GM04503 (cell line): ENCODE data around the gene RAG2.

ENCODE experiments used
- DNase-seq: peaks from one replicate; pipeline ENCODE4 v3.0.0-alpha.2; 2012; ENCODE audit warnings: low read depth

Gene RAG2

DNA sequence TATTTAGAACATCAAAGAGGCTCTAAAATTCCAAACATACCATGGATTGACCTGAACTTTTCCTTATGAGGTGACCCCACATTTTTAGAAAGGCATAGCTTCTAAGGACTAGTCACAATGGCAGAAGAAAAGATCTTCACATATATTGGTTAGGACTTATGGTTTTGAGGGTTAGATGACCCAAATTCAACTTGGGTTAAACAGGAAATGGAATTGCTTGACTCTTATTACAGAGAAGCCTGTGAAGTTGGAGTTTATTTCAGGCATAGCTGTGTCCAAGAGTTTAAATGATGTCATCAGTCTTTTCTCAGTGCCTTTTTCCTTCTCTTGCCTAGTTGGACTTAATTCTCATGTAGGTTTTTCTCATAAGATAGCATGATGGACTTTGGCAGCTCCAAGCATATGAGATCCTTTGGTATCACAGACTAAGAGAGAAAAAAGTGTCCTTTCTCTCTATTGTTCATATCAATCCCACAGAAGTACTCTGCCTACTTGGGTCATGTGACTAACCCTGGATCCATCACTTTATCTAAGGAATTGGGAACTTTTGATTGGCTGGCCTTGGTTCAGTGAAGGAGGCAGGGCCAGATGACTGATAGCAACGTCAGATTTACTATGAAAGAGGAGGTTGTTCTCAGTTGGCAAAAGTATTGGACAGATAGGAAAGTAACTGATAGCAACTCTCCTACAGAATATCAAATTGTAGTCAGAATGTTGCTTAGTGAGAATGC is 47.5 kb downstream of the RAG2 start:
- no peak for DNase-seq
